Measurements from ENCODE around the gene CLDN2.

DNA sequence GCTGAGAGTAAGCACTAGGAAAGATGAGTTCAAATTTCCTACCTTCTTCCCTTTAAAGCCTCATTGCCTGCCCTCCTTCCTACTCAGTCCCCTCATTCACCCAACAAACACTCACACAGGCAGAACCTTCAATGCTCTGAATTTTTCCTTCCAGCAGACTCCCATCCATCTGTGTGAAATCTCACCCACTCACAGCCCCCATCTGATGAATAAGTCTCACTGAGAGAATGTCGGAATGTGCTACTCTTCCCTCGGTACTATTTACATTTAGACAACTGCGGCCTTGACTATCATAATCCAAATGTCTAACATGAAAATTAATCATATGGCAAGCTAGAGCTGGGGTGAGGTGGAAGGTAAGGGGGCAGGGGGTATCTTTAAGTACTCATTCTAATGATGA lies 19.4 kb downstream of the CLDN2 start:
- TF ChIP-seq, protein P1, sequence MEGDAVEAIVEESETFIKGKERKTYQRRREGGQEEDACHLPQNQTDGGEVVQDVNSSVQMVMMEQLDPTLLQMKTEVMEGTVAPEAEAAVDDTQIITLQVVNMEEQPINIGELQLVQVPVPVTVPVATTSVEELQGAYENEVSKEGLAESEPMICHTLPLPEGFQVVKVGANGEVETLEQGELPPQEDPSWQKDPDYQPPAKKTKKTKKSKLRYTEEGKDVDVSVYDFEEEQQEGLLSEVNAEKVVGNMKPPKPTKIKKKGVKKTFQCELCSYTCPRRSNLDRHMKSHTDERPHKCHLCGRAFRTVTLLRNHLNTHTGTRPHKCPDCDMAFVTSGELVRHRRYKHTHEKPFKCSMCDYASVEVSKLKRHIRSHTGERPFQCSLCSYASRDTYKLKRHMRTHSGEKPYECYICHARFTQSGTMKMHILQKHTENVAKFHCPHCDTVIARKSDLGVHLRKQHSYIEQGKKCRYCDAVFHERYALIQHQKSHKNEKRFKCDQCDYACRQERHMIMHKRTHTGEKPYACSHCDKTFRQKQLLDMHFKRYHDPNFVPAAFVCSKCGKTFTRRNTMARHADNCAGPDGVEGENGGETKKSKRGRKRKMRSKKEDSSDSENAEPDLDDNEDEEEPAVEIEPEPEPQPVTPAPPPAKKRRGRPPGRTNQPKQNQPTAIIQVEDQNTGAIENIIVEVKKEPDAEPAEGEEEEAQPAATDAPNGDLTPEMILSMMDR (conservative IDR thresholded peaks at IDR 0.05; ENCODE audit: low read length): no peak
- TF ChIP-seq EZH2phosphoT487 (IDR thresholded peaks at IDR 0.05; ENCODE audit: borderline replicate concordance, low read depth, low read length): no peak
